OCI-M2 (cell line): ENCODE results near the gene LDB2.
"Not testable (repeated sequence)": the region's sequence is repeated elsewhere in the genome, so short reads cannot be mapped to it uniquely, and the experiment has no call there.

Experiments used
- DNase-seq: peaks from one replicate; lab custom pipeline; 2025; ENCODE audit not compliant: unreplicated experiment; lab: John Stamatoyannopoulos, UW

LDB2 gene

DNA sequence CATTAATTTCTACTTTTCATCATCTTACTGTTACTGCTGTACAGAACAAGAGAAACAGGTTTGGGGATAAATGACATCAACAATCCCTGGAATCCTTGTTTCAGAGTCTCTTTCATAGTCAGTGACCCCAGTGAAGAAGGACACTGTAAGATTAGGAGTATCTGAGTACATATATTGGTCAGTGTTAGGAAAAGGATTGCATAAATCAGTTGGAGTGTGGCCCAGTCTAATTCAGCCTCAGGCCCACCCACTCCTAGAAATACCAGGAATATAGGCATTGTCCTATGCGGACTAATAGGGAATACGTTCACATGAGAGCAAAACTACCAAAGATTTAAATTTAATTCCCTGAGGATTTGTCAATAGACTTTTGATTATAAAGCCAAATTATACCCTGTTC, 237.8 kb downstream of the LDB2 start:
- DNase-seq, result no peak

- no peak for DNase-seq
These were observed 238.8 kb downstream of the LDB2 start for GRCh38 chr4:16659694-16660093.

DNA sequence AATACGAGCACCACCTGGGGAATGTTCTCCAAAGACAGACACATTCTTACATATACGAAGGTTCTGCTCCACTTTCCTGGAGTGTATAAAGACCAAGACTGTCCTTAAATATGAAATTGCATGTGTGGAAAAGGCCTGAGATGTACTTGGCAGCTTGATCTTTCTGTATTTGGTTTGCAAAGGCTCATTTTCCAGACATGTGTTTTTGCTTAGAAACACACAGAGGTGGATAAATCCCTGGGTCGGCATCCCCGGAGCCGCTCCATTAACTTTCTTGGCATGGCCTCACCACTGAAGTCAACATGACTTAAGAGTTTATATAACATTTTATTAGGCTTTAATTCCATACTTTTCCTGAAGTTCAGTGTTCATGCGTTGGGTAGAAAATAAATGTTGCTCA, 239.4 kb downstream of the LDB2 start:
- no peak for DNase-seq

- DNase-seq, result no peak
These were observed 240.3 kb downstream of the LDB2 start for GRCh38 chr4:16658183-16658582.

GRCh38 chr4:16655111-16655510, 243.3 kb downstream of the LDB2 start:
- DNase-seq, result no peak

GRCh38 chr4:16652732-16653305, 245.6 kb downstream of the LDB2 start:
- no peak for DNase-seq

DNA sequence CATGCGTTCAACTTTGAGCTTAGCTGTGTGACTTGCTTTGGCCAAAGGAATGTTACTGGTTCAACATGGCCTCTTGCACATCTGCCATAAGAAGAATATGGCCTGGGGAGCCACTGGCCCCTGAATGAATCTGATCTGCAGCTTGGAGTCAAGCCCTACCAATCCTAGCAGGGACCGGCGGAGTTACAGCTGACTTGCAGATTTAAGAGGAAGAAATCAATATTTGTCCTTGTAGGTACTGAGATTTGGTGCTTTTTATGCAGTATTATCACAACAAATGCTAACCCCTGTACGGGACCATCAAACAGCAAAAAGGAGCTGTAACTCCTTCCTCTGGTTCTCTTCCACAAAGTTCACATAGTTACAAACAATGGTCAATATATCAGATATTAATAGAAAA, 252.0 kb downstream of the LDB2 start:
- no peak for DNase-seq

DNA sequence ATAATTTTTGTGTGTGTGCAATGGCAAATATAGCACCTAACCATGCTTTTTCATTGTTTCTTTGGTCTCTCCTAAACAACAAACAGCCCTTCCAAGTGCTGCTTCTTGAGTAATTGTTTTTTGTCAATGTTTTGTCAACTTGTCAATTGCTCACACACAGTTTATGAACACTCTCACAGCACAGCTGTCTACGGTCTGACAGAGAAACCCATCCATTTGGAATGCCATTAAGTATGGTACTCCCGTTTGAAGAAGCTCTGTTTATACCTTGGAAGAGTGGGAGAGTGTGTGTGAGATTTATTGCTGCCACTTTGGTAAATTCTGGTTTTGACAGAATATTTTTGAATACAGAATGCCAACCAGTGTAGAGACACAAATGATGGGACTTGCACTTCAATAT, 254.6 kb downstream of the LDB2 start:
- DNase-seq, result no peak

- no peak for DNase-seq
These were observed 255.5 kb downstream of the LDB2 start for GRCh38 chr4:16642897-16643296.

- no peak for DNase-seq
These were observed 256.5 kb downstream of the LDB2 start for GRCh38 chr4:16641971-16642370.

GRCh38 chr4:16636912-16637630, 261.4 kb downstream of the LDB2 start:
- DNase-seq, result no peak

GRCh38 chr4:16636304-16636703, 262.1 kb downstream of the LDB2 start:
- no peak for DNase-seq

DNA sequence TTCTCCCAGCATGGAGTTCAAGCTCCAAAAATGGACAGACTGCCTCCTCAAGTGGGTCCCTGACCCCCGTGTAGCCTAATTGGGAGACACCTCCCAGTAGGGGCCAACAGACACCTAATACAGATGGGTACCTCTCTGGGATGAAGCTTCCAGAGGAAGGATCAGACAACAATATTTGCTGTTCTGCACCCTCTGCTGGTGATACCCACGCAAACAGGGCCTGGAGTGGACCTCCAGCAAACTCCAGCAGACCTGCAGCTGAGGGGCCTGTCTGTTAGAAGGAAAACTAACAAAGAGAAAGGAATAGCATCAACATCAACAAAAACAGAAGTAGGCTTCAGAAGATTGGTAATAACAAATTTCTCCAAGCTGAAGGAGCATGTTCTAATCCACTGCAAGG, 269.2 kb downstream of the LDB2 start:
- not testable (repeated sequence) for DNase-seq

- DNase-seq, result not testable (repeated sequence)
These were observed 269.6 kb downstream of the LDB2 start for GRCh38 chr4:16628835-16629234.

DNA sequence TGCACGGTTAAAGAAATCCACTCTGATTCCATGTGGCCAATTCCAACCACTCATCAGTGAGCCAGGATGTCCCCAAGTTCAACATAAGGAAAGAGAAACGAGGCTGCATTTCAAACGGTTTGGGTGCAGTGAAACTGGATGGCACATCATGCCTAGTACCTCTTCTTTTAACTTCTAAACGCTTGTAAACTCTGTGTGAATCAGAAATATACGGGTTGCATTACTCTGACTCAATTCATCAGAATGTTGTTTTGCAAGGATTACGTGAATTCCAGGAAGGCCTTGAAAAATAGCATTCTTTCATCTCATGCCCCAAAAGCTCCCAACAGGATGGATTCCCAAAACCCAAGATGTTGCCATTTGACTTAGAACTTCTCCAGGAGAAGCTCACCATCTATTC, 270.4 kb downstream of the LDB2 start:
- DNase-seq, result no peak

DNA sequence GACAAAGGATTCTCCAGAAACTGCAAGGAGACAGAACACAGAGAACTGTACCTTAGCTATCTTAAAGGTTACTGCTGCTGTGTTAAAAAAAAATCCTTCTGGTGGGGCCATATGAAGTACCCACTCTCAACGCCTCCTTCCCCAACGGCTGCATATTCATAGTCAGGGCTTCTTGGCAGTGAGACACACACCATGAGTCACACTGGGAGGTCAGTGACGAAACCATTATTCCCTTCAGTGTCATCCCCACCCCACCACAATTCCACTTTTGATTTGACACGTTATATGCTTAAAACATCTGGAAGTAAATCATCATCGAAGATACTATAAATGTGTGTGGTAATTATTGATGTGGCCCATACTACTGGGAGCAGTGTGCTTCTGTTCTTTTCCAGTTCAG, 271.5 kb downstream of the LDB2 start:
- no peak for DNase-seq

GRCh38 chr4:16622826-16623225, 275.6 kb downstream of the LDB2 start:
- no peak for DNase-seq

GRCh38 chr4:16617435-16617834, 281.0 kb downstream of the LDB2 start:
- DNase-seq, result no peak

- no peak for DNase-seq
These were observed 281.4 kb downstream of the LDB2 start for GRCh38 chr4:16617011-16617410.

GRCh38 chr4:16609170-16609758, 289.2 kb downstream of the LDB2 start:
- DNase-seq, result no peak

DNA sequence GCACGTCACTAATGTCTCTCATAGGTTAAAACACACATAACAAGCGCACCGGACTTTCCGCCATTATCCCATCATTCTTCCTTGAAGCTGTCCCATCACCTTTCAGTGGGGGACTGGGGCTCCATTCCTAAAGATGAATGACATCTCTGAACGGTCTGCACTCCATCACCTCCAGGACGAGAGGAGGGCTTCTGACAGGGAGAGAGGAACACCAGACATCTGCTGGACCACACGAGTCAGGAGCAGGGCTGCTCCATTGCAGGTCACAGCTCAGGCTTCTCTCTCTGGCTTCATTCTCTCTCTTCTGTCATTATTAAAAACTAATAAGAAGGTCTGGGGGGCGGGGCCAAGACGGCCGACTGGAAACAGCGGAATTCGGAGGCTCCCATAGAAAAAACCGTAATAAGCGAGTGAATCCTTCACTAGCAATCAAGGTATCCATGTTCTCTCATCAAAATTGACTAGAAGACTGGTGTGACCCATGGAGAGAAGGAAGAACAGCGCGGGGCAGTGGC, 289.8 kb downstream of the LDB2 start:
- no peak for DNase-seq

DNA sequence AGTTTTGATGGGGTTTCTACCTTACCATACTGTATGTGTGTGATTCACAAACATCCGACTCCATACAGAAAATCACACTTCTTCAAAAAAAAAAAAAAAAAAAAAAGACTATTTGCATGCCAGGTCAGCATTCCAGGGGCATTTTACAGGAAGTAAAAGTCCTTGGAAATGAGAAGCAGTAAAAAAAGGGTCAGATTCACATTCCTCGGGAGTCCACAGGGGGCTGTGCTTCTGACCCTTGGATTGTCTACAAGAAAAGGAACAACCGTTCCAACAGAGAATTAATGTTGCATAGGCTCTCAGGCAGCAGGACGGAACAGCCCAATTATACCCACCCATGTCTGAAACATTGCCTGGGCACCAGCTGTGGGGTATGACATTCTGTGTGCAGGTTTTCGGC, 290.3 kb downstream of the LDB2 start:
- no peak for DNase-seq
